Left ventricle myocardium inferior (tissue), 1 donor: Measurements from ENCODE around the gene GPBAR1. TPM values are rescaled to one million over a fixed set of nuclear protein-coding genes. Genes with fewer than 3 reads are reported as not detected.
"Not testable (repeated sequence)": the region's sequence is repeated elsewhere in the genome, so short reads cannot be mapped to it uniquely, and the experiment has no call there.

Experiments
- DNase-seq: peaks from one replicate; pipeline ENCODE4 v3.0.0-alpha.2; 2020
- H3K27ac ChIP-seq: fragments of 200-600 bp; replicated peaks from 2 replicates; pipeline ENCODE4 v1.8.0; 2021
- H3K27me3 ChIP-seq: fragments of 200-600 bp; 2 replicates; pipeline ENCODE4 v1.8.0; 2021; ENCODE audit warnings: low read depth
- H3K36me3 ChIP-seq: fragments of 200-600 bp; 2 replicates; pipeline ENCODE4 v1.8.0; 2021
- H3K4me1 ChIP-seq: fragments of 200-600 bp; 2 replicates; pipeline ENCODE4 v1.8.0; 2021
- H3K4me3 ChIP-seq: fragments of 200-600 bp; 2 replicates; pipeline ENCODE4 v1.8.0; 2021; ENCODE audit warnings: mild to moderate bottlenecking, moderate library complexity
- H3K9me3 ChIP-seq: fragments of 200-600 bp; replicated peaks from 2 replicates; pipeline ENCODE4 v1.8.0; 2021
- intact Hi-C: fragments of 100-400 bp; cut with micrococcal nuclease; formaldehyde crosslinking; loops from one replicate; pipeline ENCODE4 v1.11.0; 2022
- total RNA-seq: library from RNA; stranded (reverse); fragmentation: NEBNext Ultra II Directional; extraction: Animal tissue kit (Norgen Biotek cat#: 25700); gene quantifications from one replicate; pipeline ENCODE4 v1.2.1, GENCODE V29; 2021
- TF ChIP-seq, protein P1 (sequence below): fragments of 200-600 bp; IDR thresholded peaks from 2 replicates; pipeline ENCODE4 v1.8.0; 2021; ENCODE audit warnings: antibody characterized with exemption, mild to moderate bottlenecking, borderline replicate concordance
- donor health status: DM: no; HTN: yes; CAD: no; lungs with severe emphysema.

Gene GPBAR1
- total RNA-seq, 1 donor from 2014 or later: 1.5 TPM

DNA sequence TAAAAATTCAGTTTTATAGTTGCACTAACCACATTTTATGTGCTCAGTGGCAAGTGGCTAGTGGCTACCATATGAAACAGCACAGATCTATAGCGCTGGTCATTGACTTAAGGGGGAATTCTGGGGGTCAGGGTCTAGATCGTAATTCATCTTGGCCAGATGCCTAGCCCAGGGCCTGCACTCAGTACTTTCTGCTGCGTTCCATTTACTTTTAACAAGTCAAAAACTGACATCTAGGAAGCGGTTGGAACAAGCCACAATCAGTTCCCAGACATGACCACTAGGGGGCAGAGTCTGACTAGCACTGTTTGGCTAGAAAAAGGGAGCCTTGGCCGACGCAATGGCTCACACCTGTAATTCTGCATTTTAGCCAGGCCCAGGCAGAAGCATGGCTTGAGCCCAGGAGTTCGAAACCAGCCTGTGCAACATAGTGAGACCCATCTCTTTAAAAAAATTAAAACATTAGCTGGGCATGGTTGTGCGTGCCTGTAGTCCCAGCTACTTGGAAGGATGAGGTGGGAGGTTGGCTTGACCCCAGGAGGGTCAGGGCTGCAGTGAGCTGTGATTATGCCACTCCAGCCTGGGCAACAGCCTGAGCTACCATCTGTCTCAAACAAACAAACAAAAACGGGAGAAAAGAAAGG is 40.5 kb downstream of the GPBAR1 start:
- Histone ChIP-seq H3K4me1 (no peaks in the 10 kb centered on the region), H3K27me3 (no peaks in the 10 kb centered on the region), H3K36me3 (no peaks in the 10 kb centered on the region), H3K27ac (no peak overlapping the region), H3K9me3 (no peaks in the 10 kb centered on the region), H3K4me3 (no peak overlapping the region)
- DNase-seq: peak; percentile 75
- intact Hi-C loops: loop anchor here (2.0 to 5.0 kb wide), 2 partner anchors 56 to 166 kb away; partner anchors contain the start of gene CATIP
- TF ChIP-seq, protein P1, sequence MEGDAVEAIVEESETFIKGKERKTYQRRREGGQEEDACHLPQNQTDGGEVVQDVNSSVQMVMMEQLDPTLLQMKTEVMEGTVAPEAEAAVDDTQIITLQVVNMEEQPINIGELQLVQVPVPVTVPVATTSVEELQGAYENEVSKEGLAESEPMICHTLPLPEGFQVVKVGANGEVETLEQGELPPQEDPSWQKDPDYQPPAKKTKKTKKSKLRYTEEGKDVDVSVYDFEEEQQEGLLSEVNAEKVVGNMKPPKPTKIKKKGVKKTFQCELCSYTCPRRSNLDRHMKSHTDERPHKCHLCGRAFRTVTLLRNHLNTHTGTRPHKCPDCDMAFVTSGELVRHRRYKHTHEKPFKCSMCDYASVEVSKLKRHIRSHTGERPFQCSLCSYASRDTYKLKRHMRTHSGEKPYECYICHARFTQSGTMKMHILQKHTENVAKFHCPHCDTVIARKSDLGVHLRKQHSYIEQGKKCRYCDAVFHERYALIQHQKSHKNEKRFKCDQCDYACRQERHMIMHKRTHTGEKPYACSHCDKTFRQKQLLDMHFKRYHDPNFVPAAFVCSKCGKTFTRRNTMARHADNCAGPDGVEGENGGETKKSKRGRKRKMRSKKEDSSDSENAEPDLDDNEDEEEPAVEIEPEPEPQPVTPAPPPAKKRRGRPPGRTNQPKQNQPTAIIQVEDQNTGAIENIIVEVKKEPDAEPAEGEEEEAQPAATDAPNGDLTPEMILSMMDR: peak; percentile 98

DNA sequence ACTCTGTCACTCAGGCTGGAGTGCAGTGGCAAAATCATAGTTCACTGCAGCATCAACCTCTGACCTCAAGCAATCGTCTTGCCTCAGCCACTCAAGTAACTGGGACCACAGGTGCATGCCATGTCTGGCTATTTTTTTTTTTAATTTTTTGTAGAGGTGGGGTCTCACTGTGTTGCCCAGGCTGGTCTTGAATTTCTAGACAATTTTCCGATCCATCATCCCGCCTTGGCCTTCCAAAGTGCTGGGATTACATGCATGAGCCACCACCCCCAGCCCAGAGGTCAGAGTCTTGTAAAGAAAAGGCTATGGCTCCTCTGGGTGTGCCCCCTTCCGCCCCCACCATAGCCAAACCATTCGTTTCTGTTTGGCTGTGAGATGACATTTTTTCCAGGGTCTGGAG is 44.6 kb downstream of the GPBAR1 start:
- Histone ChIP-seq H3K4me3 (no peak overlapping the region), H3K27me3 (no peaks in the 10 kb centered on the region), H3K4me1 (peaks cover 6% of the 10 kb centered on the region), H3K36me3 (no peaks in the 10 kb centered on the region), H3K9me3 (no peaks in the 10 kb centered on the region), H3K27ac (no peak overlapping the region)
- TF ChIP-seq, protein P1: no peak
- intact Hi-C loops: no loop called here
- no peak for DNase-seq

DNA sequence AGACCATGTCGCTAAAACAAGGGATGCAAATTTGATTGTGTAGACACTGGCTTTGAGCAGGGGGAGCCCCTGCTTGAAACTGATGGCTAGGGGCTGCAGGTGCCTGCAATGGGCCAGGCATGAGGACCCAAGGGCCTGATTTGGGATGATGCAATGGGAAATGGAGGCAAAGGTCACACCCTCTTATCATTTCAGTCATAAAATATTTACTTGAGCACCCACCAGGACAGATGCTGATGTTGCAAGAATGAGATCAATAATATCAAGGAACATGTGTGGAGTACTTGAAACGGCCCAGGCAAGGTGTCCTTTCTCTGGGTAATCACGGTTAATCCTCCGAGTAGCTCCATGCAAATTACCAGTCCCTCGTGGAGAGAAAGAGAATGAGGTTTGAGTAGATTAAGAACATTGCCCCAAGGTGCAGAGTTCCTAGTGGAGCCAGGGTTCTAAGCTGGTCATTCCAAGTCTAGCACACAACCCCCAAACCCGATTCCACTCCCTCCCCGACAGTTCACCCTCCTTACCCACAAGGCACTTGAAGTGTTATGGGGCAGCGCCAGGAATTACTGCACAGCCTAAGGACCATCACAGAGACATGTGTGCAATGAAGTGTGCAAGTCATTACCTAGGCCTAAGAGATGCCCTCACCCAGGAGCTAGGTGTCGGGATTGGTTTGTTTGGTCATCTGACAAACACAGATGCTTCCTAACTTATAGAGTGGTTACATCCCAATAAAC is 45.5 kb downstream of the GPBAR1 start:
- H3K27ac ChIP-seq: no peak overlapping the region
- no peaks in the 10 kb centered on the region for H3K27me3 ChIP-seq
- no peaks in the 10 kb centered on the region for H3K36me3 ChIP-seq
- H3K4me1 ChIP-seq: peaks cover 6% of the 10 kb centered on the region
- no peak for DNase-seq
- intact Hi-C loops: no loop called here
- TF ChIP-seq, protein P1: no peak
- H3K9me3 ChIP-seq: no peaks in the 10 kb centered on the region
- H3K4me3 ChIP-seq: no peak overlapping the region

DNA sequence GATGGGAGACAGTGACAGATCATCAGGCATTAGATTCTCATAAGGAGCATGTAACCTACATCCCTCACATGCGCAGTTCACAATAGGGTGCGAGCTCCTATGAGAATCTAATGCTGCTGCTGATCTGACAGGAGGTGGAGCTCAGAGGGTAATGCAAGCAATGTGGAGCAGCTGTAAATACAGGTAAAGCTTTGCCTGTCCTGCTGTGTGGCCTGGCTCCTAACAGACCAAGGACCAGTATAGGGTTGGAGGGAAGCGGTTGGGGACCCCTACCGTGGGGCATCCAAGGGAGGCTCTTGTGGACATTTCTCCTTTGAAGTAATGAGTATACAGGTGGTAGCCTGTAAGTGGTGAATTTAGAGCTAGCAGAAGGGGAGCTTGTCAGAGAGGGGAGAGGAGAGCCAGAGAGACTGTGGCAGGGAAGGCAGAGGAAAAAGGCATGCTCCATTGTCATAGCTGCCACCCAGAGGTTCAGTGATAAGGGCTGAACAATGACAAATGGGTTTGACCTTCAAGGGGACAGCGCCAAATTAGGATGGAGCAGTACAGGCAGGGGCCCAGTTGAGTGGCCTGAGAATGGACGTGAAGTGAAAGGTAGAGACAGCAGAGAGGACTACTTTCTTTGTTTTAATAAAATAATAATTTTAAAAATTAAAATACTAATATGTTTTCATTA is 46.7 kb downstream of the GPBAR1 start:
- intact Hi-C loops: no loop called here
- Histone ChIP-seq H3K36me3 (no peaks in the 10 kb centered on the region), H3K9me3 (no peaks in the 10 kb centered on the region), H3K27me3 (no peaks in the 10 kb centered on the region), H3K4me3 (no peak overlapping the region), H3K4me1 (peaks cover 6% of the 10 kb centered on the region), H3K27ac (peak overlapping the region; percentile 67)
- DNase-seq: no peak
- TF ChIP-seq, protein P1: no peak

DNA sequence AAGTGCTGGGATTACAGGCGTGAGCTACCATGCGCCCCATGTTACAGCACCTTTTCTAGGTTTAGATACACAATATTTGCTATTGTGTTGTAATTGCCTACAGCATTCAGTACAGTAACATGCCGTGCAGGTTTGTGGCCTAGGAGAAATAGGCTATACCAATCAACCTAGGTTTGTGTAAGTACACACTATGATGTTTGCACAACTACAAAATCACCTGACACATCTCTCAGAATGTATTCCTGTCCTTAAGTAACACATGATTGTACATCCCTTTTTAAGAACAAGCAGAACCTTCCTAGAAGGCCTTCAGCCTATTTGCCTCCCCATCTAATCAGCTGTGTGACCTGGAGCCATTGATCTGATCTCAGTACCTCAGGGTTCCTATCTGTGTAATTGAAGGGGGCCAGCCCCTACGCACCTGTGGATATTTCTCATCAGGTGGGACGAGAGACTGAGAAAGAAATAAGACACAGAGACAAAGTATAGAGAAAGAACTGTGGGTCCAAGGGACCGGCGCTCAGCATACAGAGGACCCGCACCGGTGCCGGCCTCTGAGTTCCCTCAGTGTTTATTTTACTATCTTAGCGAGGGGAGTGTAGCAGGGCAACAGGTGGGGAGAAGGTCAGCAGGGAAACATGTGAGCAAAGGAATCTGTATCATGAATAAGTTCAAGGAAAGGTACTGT is 50.2 kb downstream of the GPBAR1 start:
- H3K4me3 ChIP-seq: no peak overlapping the region
- H3K9me3 ChIP-seq: no peaks in the 10 kb centered on the region
- TF ChIP-seq, protein P1: no peak
- H3K36me3 ChIP-seq: no peaks in the 10 kb centered on the region
- intact Hi-C loops: no loop called here
- no peaks in the 10 kb centered on the region for H3K27me3 ChIP-seq
- no peak for DNase-seq
- H3K4me1 ChIP-seq: peaks cover 6% of the 10 kb centered on the region
- H3K27ac ChIP-seq: no peak overlapping the region

DNA sequence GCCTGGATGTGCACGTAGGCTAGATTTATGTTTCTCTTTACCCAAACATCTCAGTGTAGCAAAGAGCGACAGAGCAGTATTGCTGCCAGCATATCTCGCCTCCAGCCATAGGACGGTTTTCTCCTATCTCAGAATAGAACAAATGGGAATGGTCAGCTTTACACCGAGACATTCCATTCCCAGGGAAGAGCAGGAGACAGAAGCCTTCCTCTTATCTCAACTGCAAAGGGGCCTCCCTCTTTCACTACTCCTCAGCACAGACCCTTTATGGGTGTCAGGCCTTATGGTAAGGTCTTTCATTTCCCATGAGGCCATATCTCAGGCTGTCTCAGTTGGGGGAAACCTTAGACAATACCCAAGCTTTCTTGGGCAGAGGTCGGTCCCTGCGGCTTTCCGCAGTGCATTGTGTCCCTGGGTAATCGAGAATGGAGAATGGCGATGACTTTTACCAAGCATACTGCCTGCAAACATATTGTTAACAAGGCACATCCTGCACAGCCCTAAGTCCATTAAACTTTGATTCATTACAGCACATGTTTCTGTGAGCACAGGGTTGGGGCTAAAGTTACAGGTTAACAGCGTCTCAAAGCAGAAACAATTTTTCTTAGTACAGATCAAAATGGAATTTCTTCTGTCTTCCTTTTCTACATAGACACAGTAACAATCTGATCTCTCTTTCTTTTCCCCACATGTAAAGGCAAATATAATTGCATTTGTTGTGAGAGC is 50.9 kb downstream of the GPBAR1 start:
- H3K4me1 ChIP-seq, DNase-seq, intact Hi-C loops, H3K27me3 ChIP-seq, H3K27ac ChIP-seq, H3K9me3 ChIP-seq, H3K36me3 ChIP-seq, H3K4me3 ChIP-seq: not testable (repeated sequence)
